Bronchial epithelial cell (primary cell): Measurements from ENCODE around the gene TRAF3IP3. TPM values are rescaled to one million over a fixed set of nuclear protein-coding genes. Genes with fewer than 3 reads are reported as not detected.

Source experiments
- DNase-seq: peaks from one replicate; pipeline ENCODE4 v3.0.0-alpha.2; 2010; ENCODE audit warnings: low read depth
- FAIRE-seq: peaks from 2 replicates; lab custom pipeline; 2011; peaks lifted over from hg19 to GRCh38; lab: Jason Lieb, UNC
- H3K27me3 ChIP-seq: 2 replicates; pipeline ENCODE4 v1.5.1; 2011; ENCODE audit warnings: low read length; ENCODE audit not compliant: control insufficient read depth, insufficient read depth
- H3K36me3 ChIP-seq: 2 replicates; pipeline ENCODE4 v1.5.1; 2011; ENCODE audit warnings: low read length; ENCODE audit not compliant: control insufficient read depth, insufficient read depth
- H3K4me3 ChIP-seq: 2 replicates; pipeline ENCODE4 v1.5.1; 2011; ENCODE audit warnings: mild to moderate bottlenecking, low read depth, low read length, control low read depth
- CTCF ChIP-seq: IDR thresholded peaks from 2 replicates; pipeline ENCODE4 v1.5.1; 2011; ENCODE audit warnings: mild to moderate bottlenecking, moderate library complexity, low read length, control low read depth, inconsistent platforms; ENCODE audit not compliant: insufficient read depth, severe bottlenecking
- total RNA-seq: library from RNA; depleted of rRNA; stranded (reverse); fragments of >200 nt; gene quantifications from 2 replicates; pipeline ENCODE4 v1.2.1, GENCODE V29; 2014

The TRAF3IP3 gene
- total RNA-seq, 1 donor from 2014 or later: not detected

GRCh38 chr1:209766051-209766450 lies 10.2 kb downstream of the TRAF3IP3 start:
- FAIRE-seq (no peak), DNase-seq (no peak)
- H3K4me3 ChIP-seq: no peak overlapping the region
- H3K36me3 ChIP-seq: no peaks in the 10 kb centered on the region
- H3K27me3 ChIP-seq: no peaks in the 10 kb centered on the region
- TF ChIP-seq CTCF: no peak

GRCh38 chr1:209767096-209767495 lies 11.2 kb downstream of the TRAF3IP3 start:
- Histone ChIP-seq H3K4me3 (no peak overlapping the region), H3K36me3 (no peaks in the 10 kb centered on the region), H3K27me3 (no peaks in the 10 kb centered on the region)
- no peak for DNase-seq
- no peak for FAIRE-seq
- TF ChIP-seq CTCF: no peak

- Histone ChIP-seq H3K36me3 (no peaks in the 10 kb centered on the region), H3K27me3 (no peaks in the 10 kb centered on the region), H3K4me3 (no peak overlapping the region)
- no peak for DNase-seq
- TF ChIP-seq CTCF: no peak
- FAIRE-seq: no peak
Measured at GRCh38 chr1:209767706-209768105, 11.9 kb downstream of the TRAF3IP3 start.

- FAIRE-seq: peak; percentile 66
- no peaks in the 10 kb centered on the region for H3K36me3 ChIP-seq
- no peak overlapping the region for H3K4me3 ChIP-seq
- TF ChIP-seq CTCF: no peak
- H3K27me3 ChIP-seq: no peaks in the 10 kb centered on the region
- DNase-seq: no peak
Measured at GRCh38 chr1:209768354-209768774, 12.5 kb downstream of the TRAF3IP3 start.

GRCh38 chr1:209769171-209769904 lies 13.5 kb downstream of the TRAF3IP3 start:
- no peak for TF ChIP-seq CTCF
- no peaks in the 10 kb centered on the region for H3K27me3 ChIP-seq
- no peak overlapping the region for H3K4me3 ChIP-seq
- DNase-seq (peak; percentile 82), FAIRE-seq (no peak)
- no peaks in the 10 kb centered on the region for H3K36me3 ChIP-seq

- Histone ChIP-seq H3K4me3 (no peak overlapping the region), H3K27me3 (no peaks in the 10 kb centered on the region), H3K36me3 (no peaks in the 10 kb centered on the region)
- no peak for FAIRE-seq
- DNase-seq: no peak
- no peak for TF ChIP-seq CTCF
Measured at GRCh38 chr1:209769971-209770370, 14.1 kb downstream of the TRAF3IP3 start.
